Keratinocyte (primary cell): ENCODE measurements around the gene ZNF552. TPM values are rescaled to one million over a fixed set of nuclear protein-coding genes. Genes with fewer than 3 reads are reported as not detected.

Experiments
- DNase-seq: peaks from one replicate; pipeline ENCODE4 v3.0.0-alpha.2; 2011; ENCODE audit warnings: low read depth, missing footprints, low spot score
- FAIRE-seq: peaks from 2 replicates; lab custom pipeline; 2011; peaks lifted over from hg19 to GRCh38; lab: Jason Lieb, UNC
- H2AFZ ChIP-seq: 2 replicates; pipeline ENCODE4 v1.6.0; 2012; ENCODE audit warnings: low read length, control low read depth, inconsistent platforms; ENCODE audit not compliant: control insufficient read depth
- H3K27ac ChIP-seq: 2 replicates; pipeline ENCODE4 v1.5.1; 2011; ENCODE audit warnings: low read length; ENCODE audit not compliant: control insufficient read depth, insufficient read depth
- H3K27me3 ChIP-seq: 3 replicates; pipeline ENCODE4 v1.6.0; 2011; ENCODE audit warnings: low read length; ENCODE audit not compliant: control insufficient read depth, insufficient read depth; ENCODE audit errors: extremely low read depth
- H3K36me3 ChIP-seq, 2 experiments: 2 replicates in 1 of 2; 3 replicates in 1 of 2; pipeline ENCODE4 v1.5.1; 2011; ENCODE audit warnings: low read length in 2 of 2, mild to moderate bottlenecking in 1 of 2; ENCODE audit not compliant: control insufficient read depth in 2 of 2, insufficient read depth in 2 of 2; ENCODE audit errors: extremely low read depth in 1 of 2
- H3K4me1 ChIP-seq: 3 replicates; pipeline ENCODE4 v1.5.1; 2011; ENCODE audit warnings: low read length; ENCODE audit not compliant: control insufficient read depth, insufficient read depth; ENCODE audit errors: extremely low read depth
- H3K4me2 ChIP-seq: 3 replicates; pipeline ENCODE4 v1.6.0; 2011; ENCODE audit warnings: low read depth, low read length; ENCODE audit not compliant: control insufficient read depth, insufficient read depth; ENCODE audit errors: extremely low read depth
- H3K4me3 ChIP-seq, 3 experiments: fragments of 200-600 bp in 1 of 3; sonication (generic) in 1 of 3; 2 replicates in 2 of 3; 3 replicates in 1 of 3; pipeline ENCODE4 v1.5.1; 2011 to 2016; ENCODE audit warnings: low read length in 3 of 3, mild to moderate bottlenecking in 3 of 3, control low read depth in 2 of 3, inconsistent platforms in 1 of 3, low read depth in 1 of 3, mixed read lengths in 1 of 3, mixed run types in 1 of 3, moderate library complexity in 1 of 3; ENCODE audit not compliant: control insufficient read depth in 2 of 3, insufficient read depth in 2 of 3; ENCODE audit errors: extremely low read depth in 1 of 3
- H3K79me2 ChIP-seq: 2 replicates; pipeline ENCODE4 v1.6.0; 2012; ENCODE audit warnings: low read length; ENCODE audit not compliant: control insufficient read depth, insufficient read depth
- H3K9ac ChIP-seq: 3 replicates; pipeline ENCODE4 v1.6.0; 2011; ENCODE audit warnings: low read length; ENCODE audit not compliant: control insufficient read depth, insufficient read depth; ENCODE audit errors: extremely low read depth
- H3K9me1 ChIP-seq: 3 replicates; pipeline ENCODE4 v1.6.0; 2011; ENCODE audit warnings: low read length; ENCODE audit not compliant: control insufficient read depth, insufficient read depth; ENCODE audit errors: extremely low read depth
- H3K9me3 ChIP-seq: 2 replicates; pipeline ENCODE4 v1.5.1; 2012; ENCODE audit warnings: low read depth, low read length; ENCODE audit not compliant: control insufficient read depth
- H4K20me1 ChIP-seq: 3 replicates; pipeline ENCODE4 v1.6.0; 2011; ENCODE audit warnings: low read length; ENCODE audit not compliant: control insufficient read depth, insufficient read depth; ENCODE audit errors: extremely low read depth
- CTCF ChIP-seq, 3 experiments: IDR thresholded peaks in 1 of 3; conservative IDR thresholded peaks in 1 of 3; optimal IDR thresholded peaks in 1 of 3; 2 replicates in 2 of 3; 3 replicates in 1 of 3; pipeline versions ENCODE3 to v1.5.1; 2011; ENCODE audit warnings: low read length in 3 of 3, mild to moderate bottlenecking in 3 of 3, moderate library complexity in 2 of 3, control low read depth in 1 of 3, inconsistent platforms in 1 of 3; ENCODE audit not compliant: insufficient read depth in 2 of 3; ENCODE audit errors: extremely low read depth in 1 of 3
- EZH2 ChIP-seq: IDR thresholded peaks from one replicate; pipeline ENCODE4 v1.6.1; 2012; ENCODE audit warnings: inconsistent platforms, mild to moderate bottlenecking, low read length, moderate library complexity
- dilution Hi-C: fragments of 300-500 bp; cut with MboI; formaldehyde crosslinking; loops from one replicate; pipeline ENCODE4 v1.7.0; 2020; ENCODE audit warnings: low sequenced_read_pairs; ENCODE audit not compliant: extremely low pct_ligation_motif_present
- polyA plus RNA-seq, 5 experiments: library from polyadenylated mRNA; depleted of rRNA in 3 of 5; stranded (reverse) in 3 of 5; stranded (forward) in 1 of 5; unstranded in 1 of 5; fragments of >200 nt; gene quantifications; 1 replicate in 1 of 5; 2 replicates in 3 of 5; 3 replicates in 1 of 5; pipeline versions ENCODE4 v1.2.1 to v1.2.3, GENCODE V29; 2011 to 2012; ENCODE audit warnings: missing spikeins in 2 of 5, low read depth in 1 of 5, low replicate concordance in 1 of 5

ZNF552 gene
- polyA plus RNA-seq, 1 donor (not counting 4 experiments of a cell fraction or from before 2014, with no cell fraction given): 8.9 TPM

- dilution Hi-C loops: no loop called here
- Histone ChIP-seq H3K4me3 (no peak overlapping the region), H4K20me1 (no peaks in the 10 kb centered on the region), H3K36me3 (peaks cover 0 to 2% of the 10 kb centered on the region in 2 experiments), H3K9ac (no peak overlapping the region), H3K4me1 (peaks cover 12% of the 10 kb centered on the region), H3K4me2 (no peak overlapping the region), H3K79me2 (peaks cover 50% of the 10 kb centered on the region), H3K27me3 (no peaks in the 10 kb centered on the region), H3K27ac (no peak overlapping the region), H3K9me1 (no peaks in the 10 kb centered on the region), H3K9me3 (no peaks in the 10 kb centered on the region), H2AFZ (no peak overlapping the region)
- TF ChIP-seq CTCF (optimal IDR thresholded peaks at IDR 0.05 in 1 of 3, IDR thresholded peaks at IDR 0.05 in 1 of 3, conservative IDR thresholded peaks at IDR 0.05 in 1 of 3; ENCODE audit: extremely low read depth in 1 of 3, insufficient read depth in 2 of 3, low read length in 3 of 3) (no peak), EZH2 (no peak)
- FAIRE-seq (no peak), DNase-seq (no peak)
These were observed 3.3 kb upstream of the ZNF552 start for GRCh38 chr19:57817976-57818375.

- no peak for DNase-seq
These were observed 1.9 kb upstream of the ZNF552 start for GRCh38 chr19:57816652-57817051.

More at GRCh38 chr19:57816652-57817051, 1.9 kb upstream of the ZNF552 start:
- Histone ChIP-seq H3K27me3 (no peaks in the 10 kb centered on the region), H3K36me3 (peaks cover 6 to 8% of the 10 kb centered on the region in 2 experiments), H4K20me1 (no peaks in the 10 kb centered on the region), H3K4me3 (no peak overlapping the region), H3K79me2 (peaks cover 45% of the 10 kb centered on the region), H2AFZ (no peak overlapping the region), H3K27ac (no peak overlapping the region), H3K9me1 (no peaks in the 10 kb centered on the region), H3K9ac (no peak overlapping the region), H3K4me1 (peaks cover 13% of the 10 kb centered on the region), H3K9me3 (no peaks in the 10 kb centered on the region), H3K4me2 (no peak overlapping the region)
- dilution Hi-C loops: no loop called here
- TF ChIP-seq CTCF (optimal IDR thresholded peaks at IDR 0.05 in 1 of 3, IDR thresholded peaks at IDR 0.05 in 1 of 3, conservative IDR thresholded peaks at IDR 0.05 in 1 of 3; ENCODE audit: extremely low read depth in 1 of 3, insufficient read depth in 2 of 3, low read length in 3 of 3): no peak
- TF ChIP-seq EZH2: no peak
- no peak for FAIRE-seq
